ENCODE results near the gene CD200.
"Not testable (repeated sequence)": the region's sequence is repeated elsewhere in the genome, so short reads cannot be mapped to it uniquely, and the experiment has no call there.

The CD200 gene

GRCh38 chr3:112362221-112362620 lies 29.3 kb downstream of the CD200 start:
- DNase-seq = no peak

DNA sequence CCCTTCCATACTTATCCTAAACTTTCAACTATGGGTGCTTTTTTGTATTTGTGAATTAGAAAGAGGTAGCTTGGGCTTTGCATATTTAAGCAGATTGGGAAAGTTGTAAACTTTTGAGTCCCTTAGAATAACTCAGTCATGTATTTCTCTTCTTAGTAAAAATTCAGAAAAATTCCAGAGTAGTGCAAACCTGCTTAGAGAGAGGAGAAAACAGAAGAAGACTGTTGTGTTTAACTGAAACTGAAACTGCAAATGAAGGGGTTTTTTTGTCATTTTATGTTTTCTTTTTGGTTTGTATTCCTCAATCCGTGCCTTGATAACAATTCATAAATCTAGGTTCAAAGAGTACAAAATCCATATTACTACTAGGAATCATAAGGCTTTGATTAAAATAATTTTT lies 31.3 kb downstream of the CD200 start:
- peak in 1 of 6 experiments; percentile 5 for DNase-seq

DNA sequence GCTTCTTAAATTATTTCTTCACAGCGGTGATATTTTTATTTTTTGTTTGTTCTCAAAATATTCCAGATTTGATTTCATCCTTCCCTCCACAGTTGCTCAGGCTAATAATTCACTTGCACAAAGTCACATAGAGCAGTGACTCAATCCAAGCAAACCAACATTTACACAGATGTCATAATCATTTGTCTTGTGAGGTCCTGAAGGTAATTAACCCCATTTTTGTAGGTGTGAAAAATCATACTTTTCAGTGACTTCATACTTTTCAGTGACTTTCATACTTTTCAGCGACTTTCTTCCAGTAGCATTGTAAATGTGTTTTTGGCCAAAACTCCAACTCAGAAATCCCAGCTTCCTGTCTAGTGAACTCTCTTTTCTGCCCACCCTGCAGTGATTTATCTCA lies 32.1 kb downstream of the CD200 start:
- no peak for DNase-seq

GRCh38 chr3:112365636-112366035 lies 32.7 kb downstream of the CD200 start:
- no peak for DNase-seq

- no peak for DNase-seq
Observed at GRCh38 chr3:112366522-112366921, 33.6 kb downstream of the CD200 start.

- no peak for DNase-seq
Observed at GRCh38 chr3:112371569-112371968, 38.6 kb downstream of the CD200 start.

- no peak for DNase-seq
Observed at GRCh38 chr3:112372396-112372795, 39.4 kb downstream of the CD200 start.

- DNase-seq = no peak
Observed at GRCh38 chr3:112373476-112373875, 40.5 kb downstream of the CD200 start.

DNA sequence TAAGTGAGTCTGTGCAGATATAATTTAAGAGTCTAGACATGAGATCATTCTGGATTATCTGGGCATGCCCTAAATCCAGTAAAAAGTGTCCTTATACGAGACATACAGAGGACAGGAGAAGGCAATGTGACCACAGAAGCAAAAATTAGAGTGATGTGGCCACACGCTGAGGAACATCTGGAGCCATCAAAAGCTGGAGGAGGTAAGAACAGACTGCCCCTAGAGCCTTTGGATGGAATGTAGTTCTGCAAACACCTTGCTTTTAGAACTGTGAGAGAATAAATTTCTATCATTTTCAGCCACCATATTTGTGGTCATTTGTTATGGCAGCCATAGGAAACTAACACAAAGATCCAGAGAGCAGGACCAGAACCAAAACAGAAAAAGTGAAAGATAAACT lies 41.0 kb downstream of the CD200 start:
- no peak for DNase-seq

GRCh38 chr3:112374333-112374734 lies 41.4 kb downstream of the CD200 start:
- no peak for DNase-seq

- DNase-seq = no peak
Observed at GRCh38 chr3:112375117-112375516, 42.2 kb downstream of the CD200 start.

DNA sequence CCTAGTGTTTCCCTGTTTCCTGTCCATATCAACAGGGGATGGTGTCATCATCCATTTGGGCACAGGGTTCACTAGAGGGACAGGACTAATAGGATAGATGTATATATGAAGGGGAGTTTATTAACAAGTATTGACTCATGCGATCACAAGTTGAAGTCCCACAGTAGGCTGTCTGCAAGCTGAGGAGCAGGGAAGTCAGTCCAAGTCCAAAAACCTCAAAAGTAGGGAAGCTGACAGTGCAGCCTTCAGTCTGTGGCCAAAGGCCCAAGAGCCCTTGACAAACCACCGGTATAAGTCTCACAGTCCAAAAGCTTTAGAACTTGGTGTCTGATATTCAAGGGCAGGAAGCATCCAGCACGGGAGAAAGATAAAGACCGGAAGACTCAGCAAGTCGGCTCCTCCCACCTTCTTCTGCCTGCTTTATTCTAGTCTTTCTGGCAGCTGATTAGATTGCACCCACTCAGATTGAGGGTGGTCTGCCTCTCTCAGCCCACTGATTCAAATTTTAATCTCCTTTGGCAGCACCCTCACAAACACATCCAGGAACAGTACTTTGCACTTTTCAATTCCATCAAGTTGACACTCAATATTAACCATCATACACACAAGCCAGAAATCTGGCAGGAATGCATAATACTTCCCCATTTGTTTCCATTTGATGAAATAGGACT lies 43.4 kb downstream of the CD200 start:
- peak in 1 of 6 experiments; percentile 10 for DNase-seq

GRCh38 chr3:112376992-112377391 lies 44.0 kb downstream of the CD200 start:
- DNase-seq = no peak

- no peak for DNase-seq
Observed at GRCh38 chr3:112377568-112378071, 44.7 kb downstream of the CD200 start.

GRCh38 chr3:112378347-112378746 lies 45.4 kb downstream of the CD200 start:
- not testable (repeated sequence) for DNase-seq

DNA sequence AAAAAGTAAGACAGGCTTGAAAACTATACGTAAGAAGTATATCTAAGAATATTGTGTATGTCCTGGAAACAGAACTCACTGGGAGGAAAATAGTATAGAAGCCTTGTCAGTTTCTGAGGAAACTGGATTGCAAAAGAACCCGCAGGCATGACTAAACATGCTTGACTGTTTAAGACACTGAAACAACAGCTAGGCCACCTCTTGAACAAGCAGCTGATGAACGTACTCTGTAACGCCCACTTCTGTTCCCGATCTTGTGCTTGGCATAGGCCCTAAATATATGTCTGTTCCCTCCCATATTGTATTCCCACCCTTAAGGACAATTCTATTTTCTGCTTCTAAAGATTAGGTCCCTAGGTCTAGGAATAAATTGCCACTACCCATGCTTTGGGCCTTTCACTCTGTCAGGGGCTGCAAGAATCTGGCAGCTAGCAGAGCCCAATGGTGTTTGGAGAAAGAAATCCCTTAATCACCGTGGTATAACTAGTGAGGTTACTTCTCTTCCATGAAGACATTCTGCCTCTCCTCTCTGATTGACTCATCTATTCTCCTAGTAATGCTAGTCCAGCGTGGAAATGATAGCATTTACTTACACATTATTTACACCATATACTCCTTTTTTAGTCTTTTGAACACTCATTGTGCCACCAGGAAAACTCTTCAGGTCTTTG lies 46.2 kb downstream of the CD200 start:
- DNase-seq = no peak

- no peak for DNase-seq
Observed at GRCh38 chr3:112381673-112382542, 49.0 kb downstream of the CD200 start.

GRCh38 chr3:112382543-112383160 lies 49.7 kb downstream of the CD200 start:
- no peak for DNase-seq

- DNase-seq = no peak
Observed at GRCh38 chr3:112384769-112385168, 51.8 kb downstream of the CD200 start.

GRCh38 chr3:112388972-112389371 lies 56.0 kb downstream of the CD200 start:
- no peak for DNase-seq

DNA sequence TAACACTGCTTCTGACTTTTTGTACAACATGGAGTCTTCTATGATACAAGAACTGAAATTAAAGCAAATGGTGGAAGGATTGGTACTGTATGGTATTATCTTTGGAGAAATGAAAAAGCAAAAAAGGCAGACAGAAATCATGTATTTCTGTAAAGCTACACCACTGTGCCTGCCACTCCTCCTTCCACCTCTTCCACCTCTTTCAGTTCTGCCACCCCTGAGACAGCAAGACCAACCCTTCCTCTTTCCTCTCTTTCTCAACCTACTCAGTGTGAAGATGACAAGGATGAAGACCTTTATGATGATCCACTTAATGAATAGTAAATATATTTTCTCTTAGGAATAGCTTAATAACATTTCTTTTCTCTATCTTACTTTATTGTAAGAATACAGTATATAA lies 57.0 kb downstream of the CD200 start:
- no peak for DNase-seq

- peak in 2 of 6 experiments; percentile 13 to 19 for DNase-seq
Observed at GRCh38 chr3:112390783-112391641, 58.1 kb downstream of the CD200 start.
